Right lobe of liver (tissue), 4 donors: ENCODE measurements around the gene GPC5.

Experiments used
- CTCF ChIP-seq, 4 donors: fragments of 200-600 bp in 3 of 4; fragments of 450-650 bp in 1 of 4; IDR thresholded peaks; one replicate each; pipeline versions ENCODE4 v1.5.1 to v1.8.0; 2016 to 2022; ENCODE audit warnings: antibody characterized with exemption in 4 of 4, mild to moderate bottlenecking in 2 of 4
- POLR2A ChIP-seq: fragments of 450-650 bp; IDR thresholded peaks from one replicate; pipeline ENCODE4 v1.6.1; 2017; ENCODE audit warnings: antibody characterized with exemption, mild to moderate bottlenecking
- donor health status: DM: no; HTN: no; CAD: no.
- donor health status: DM: no; HTN: no; CAD: no.
- donor health status: DM: no; HTN: yes; CAD: no.

DNA sequence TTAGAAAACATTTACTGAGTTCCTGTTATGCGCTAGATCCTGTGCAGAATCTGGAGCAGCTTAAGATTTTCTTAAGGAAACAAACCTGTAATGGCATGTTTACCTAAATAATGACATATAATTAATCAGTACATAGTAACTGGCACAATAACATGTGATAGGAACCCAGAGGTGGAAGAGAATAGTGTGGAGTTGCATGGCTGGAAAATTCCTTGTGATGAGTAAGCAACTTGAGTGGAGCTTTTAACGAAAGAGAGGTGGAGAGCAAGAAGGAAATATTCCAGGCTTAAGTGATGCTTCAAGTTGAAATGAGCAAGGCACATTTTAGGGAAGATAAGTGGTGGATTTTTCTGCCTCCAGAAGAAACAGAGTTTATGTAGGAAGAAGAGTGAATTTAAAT is 9.2 kb upstream of the GPC5 start:
- TF ChIP-seq CTCF (IDR thresholded peaks at IDR 0.05) (no peak), POLR2A (no peak)
